Measurements from ENCODE around the gene UNC5CL. TPM values are rescaled to one million over a fixed set of nuclear protein-coding genes. Genes with fewer than 3 reads are reported as not detected.

UNC5CL gene
- polyA plus RNA-seq, 1 donor (not counting 4 experiments of a cell fraction or from before 2014, with no cell fraction given), result 0.34 TPM

- Histone ChIP-seq H3K79me2 (ENCODE audit: control insufficient read depth, insufficient read depth, low read length) (no peaks in the 10 kb centered on the region), H3K9ac (ENCODE audit: control insufficient read depth, extremely low read depth, insufficient read depth, low read length) (no peak overlapping the region), H3K4me3 (ENCODE audit: control insufficient read depth in 2 of 3, extremely low read depth in 1 of 3, insufficient read depth in 2 of 3, low read depth in 1 of 3, low read length in 3 of 3) (no peak overlapping the region), H3K36me3 (ENCODE audit: control insufficient read depth in 2 of 2, extremely low read depth in 1 of 2, insufficient read depth in 2 of 2, low read length in 2 of 2) (no peaks in the 10 kb centered on the region), H2AFZ (ENCODE audit: control insufficient read depth, low read length) (no peak overlapping the region), H3K9me3 (ENCODE audit: control insufficient read depth, low read depth, low read length) (no peaks in the 10 kb centered on the region), H3K4me2 (ENCODE audit: control insufficient read depth, extremely low read depth, insufficient read depth, low read depth, low read length) (no peak overlapping the region), H3K4me1 (ENCODE audit: control insufficient read depth, extremely low read depth, insufficient read depth, low read length) (peaks cover 9% of the 10 kb centered on the region), H3K9me1 (ENCODE audit: control insufficient read depth, extremely low read depth, insufficient read depth, low read length) (no peaks in the 10 kb centered on the region), H3K27ac (ENCODE audit: control insufficient read depth, insufficient read depth, low read length) (no peak overlapping the region), H4K20me1 (ENCODE audit: control insufficient read depth, extremely low read depth, insufficient read depth, low read length) (no peaks in the 10 kb centered on the region), H3K27me3 (ENCODE audit: control insufficient read depth, extremely low read depth, insufficient read depth, low read length) (peaks cover 6% of the 10 kb centered on the region)
- DNase-seq (ENCODE audit: low read depth, low spot score) (no peak), FAIRE-seq (no peak)
- no peak for TF ChIP-seq CTCF (optimal IDR thresholded peaks at IDR 0.05 in 1 of 3, IDR thresholded peaks at IDR 0.05 in 1 of 3, conservative IDR thresholded peaks at IDR 0.05 in 1 of 3; ENCODE audit: extremely low read depth in 1 of 3, insufficient read depth in 2 of 3, low read length in 3 of 3)
- TF ChIP-seq EZH2 (IDR thresholded peaks at IDR 0.05; ENCODE audit: low read length), result no peak
- dilution Hi-C loops (cut with MboI; ENCODE audit: extremely low pct_ligation_motif_present, low sequenced_read_pairs), result no loop called here
Measured at GRCh38 chr6:41002168-41002567, 36.9 kb downstream of the UNC5CL start.

- no peak overlapping the region for H3K9ac ChIP-seq (ENCODE audit: control insufficient read depth, extremely low read depth, insufficient read depth, low read length)
- H3K36me3 ChIP-seq (ENCODE audit: control insufficient read depth in 2 of 2, extremely low read depth in 1 of 2, insufficient read depth in 2 of 2, low read length in 2 of 2), result no peaks in the 10 kb centered on the region
- no peaks in the 10 kb centered on the region for H4K20me1 ChIP-seq (ENCODE audit: control insufficient read depth, extremely low read depth, insufficient read depth, low read length)
- no peak overlapping the region for H3K4me3 ChIP-seq (ENCODE audit: control insufficient read depth in 2 of 3, extremely low read depth in 1 of 3, insufficient read depth in 2 of 3, low read depth in 1 of 3, low read length in 3 of 3)
- H3K4me1 ChIP-seq (ENCODE audit: control insufficient read depth, extremely low read depth, insufficient read depth, low read length), result peaks cover 13% of the 10 kb centered on the region
- H3K9me3 ChIP-seq (ENCODE audit: control insufficient read depth, low read depth, low read length), result no peaks in the 10 kb centered on the region
- H3K27ac ChIP-seq (ENCODE audit: control insufficient read depth, insufficient read depth, low read length), result no peak overlapping the region
- FAIRE-seq (no peak), DNase-seq (ENCODE audit: low read depth, low spot score) (no peak)
- TF ChIP-seq EZH2 (IDR thresholded peaks at IDR 0.05; ENCODE audit: low read length) (no peak), CTCF (optimal IDR thresholded peaks at IDR 0.05 in 1 of 3, IDR thresholded peaks at IDR 0.05 in 1 of 3, conservative IDR thresholded peaks at IDR 0.05 in 1 of 3; ENCODE audit: extremely low read depth in 1 of 3, insufficient read depth in 2 of 3, low read length in 3 of 3) (no peak)
- peaks cover 6% of the 10 kb centered on the region for H3K27me3 ChIP-seq (ENCODE audit: control insufficient read depth, extremely low read depth, insufficient read depth, low read length)
- no peaks in the 10 kb centered on the region for H3K79me2 ChIP-seq (ENCODE audit: control insufficient read depth, insufficient read depth, low read length)
- no peak overlapping the region for H3K4me2 ChIP-seq (ENCODE audit: control insufficient read depth, extremely low read depth, insufficient read depth, low read depth, low read length)
- no peak overlapping the region for H2AFZ ChIP-seq (ENCODE audit: control insufficient read depth, low read length)
- no peaks in the 10 kb centered on the region for H3K9me1 ChIP-seq (ENCODE audit: control insufficient read depth, extremely low read depth, insufficient read depth, low read length)
- dilution Hi-C loops (cut with MboI; ENCODE audit: extremely low pct_ligation_motif_present, low sequenced_read_pairs), result no loop called here
Measured at GRCh38 chr6:41000248-41000647, 38.8 kb downstream of the UNC5CL start.

Measured in keratinocyte (primary cell).